Hindlimb muscle (tissue), 1 donor: ENCODE results near the gene OR2C1. TPM values are rescaled to one million over a fixed set of nuclear protein-coding genes. Genes with fewer than 3 reads are reported as not detected.

Experiments
- DNase-seq: peaks from one replicate; pipeline ENCODE4 v3.0.0-alpha.2; 2013
- polyA plus RNA-seq: library from polyadenylated mRNA; unstranded; fragments of 120-200 nt; gene quantifications from one replicate; pipeline ENCODE4 v1.2.1, GENCODE V29; 2013; ENCODE audit not compliant: insufficient read length

Gene OR2C1
- polyA plus RNA-seq, 1 donor = not detected

DNA sequence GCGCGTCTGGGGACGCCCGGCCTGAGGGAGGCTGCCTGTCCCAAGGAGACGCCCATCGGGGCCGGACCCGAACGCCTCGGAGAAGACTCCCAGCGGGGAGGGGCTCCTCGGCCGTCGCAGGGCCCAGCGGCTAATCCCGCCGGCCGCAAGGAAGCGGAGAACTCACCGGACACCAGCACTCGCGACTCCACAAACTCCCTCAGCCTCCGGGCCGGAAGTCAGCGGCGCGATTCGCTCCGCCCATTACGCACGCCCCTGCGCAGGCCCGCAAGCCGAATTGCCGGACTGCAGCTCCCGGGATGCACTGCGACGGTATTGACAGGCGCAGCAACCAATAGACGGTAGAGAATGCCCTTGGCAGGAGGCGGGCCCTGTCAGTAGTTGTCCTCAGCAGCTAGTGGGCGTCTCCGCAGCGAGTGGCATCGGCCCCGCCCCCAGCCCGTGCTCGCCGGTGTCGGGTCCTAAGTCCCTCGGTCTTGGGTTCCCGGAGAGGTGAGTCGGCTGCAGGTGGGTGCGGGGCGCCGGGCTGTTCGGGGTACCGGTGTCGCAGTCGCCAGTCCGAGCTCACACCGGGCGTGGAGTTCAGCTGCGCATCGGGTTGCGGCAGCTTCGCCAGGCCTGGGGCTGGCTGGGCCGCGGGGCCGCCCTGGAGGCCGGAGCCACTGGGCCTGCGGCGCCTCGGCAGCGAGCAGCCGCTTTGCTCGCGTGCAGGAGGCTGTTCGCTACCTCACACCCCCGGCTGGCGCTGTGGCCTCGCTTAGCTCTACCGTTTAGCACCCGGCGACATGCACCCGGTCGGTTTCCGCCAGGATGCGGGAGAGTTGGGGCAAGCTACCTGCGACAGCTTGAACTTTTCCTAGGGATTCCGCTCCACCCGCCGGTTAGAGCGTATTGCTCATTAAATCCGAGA, 45.3 kb downstream of the OR2C1 start, which contains the start of the genes ZNF174 and ZSCAN32:
ZNF174 (plus strand) TSS at position 437 of the 910 bp plus-strand sequence. CDS start 790 bp downstream, outside the sequence.
ZSCAN32 (minus strand) TSS at position 226 of the 910 bp plus-strand sequence. CDS start 3,447 bp downstream, outside the sequence.
- DNase-seq = peak; percentile 99

DNA sequence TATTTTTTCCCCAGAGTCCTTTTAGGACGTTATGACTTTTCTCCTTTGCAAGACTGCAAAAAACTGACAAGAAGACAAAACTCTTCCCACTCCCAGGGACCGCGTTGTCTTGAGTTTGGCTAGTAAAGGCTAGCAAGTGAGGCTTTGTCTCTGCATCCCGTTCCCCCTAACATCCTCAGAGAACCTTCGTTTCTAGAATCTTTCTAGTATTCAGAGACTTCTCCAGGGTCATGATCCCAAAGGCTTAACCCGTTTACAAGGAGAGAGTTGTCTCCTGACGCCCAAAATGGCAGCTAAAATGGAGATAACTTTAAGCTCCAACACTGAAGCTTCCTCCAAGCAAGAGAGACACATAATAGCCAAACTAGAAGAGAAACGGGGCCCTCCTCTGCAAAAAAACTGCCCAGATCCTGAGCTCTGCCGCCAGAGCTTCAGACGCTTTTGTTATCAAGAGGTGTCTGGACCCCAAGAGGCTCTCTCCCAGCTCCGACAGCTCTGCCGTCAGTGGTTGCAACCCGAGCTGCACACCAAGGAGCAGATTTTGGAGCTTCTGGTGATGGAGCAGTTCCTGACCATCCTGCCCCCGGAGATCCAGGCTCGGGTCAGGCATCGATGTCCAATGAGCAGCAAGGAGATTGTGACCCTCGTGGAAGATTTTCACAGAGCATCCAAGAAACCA, 46.2 kb downstream of the OR2C1 start:
- DNase-seq = no peak

Other genes with a start within 250 kb of the OR2C1 start
- 15.1 TPM for gene ZNF205, start 243.3 kb upstream of the OR2C1 start, polyA plus RNA-seq
- 15.5 TPM for gene ZNF213, start 220.9 kb upstream of the OR2C1 start, polyA plus RNA-seq
- not detected for gene OR1F1, start 167.7 kb upstream of the OR2C1 start, polyA plus RNA-seq
- 5.9 TPM for gene ZNF200, start 120.7 kb upstream of the OR2C1 start, polyA plus RNA-seq
- gene MEFV, start 99.3 kb upstream of the OR2C1 start, polyA plus RNA-seq = 0.40 TPM
- 28.4 TPM for gene ZNF263, start 72.4 kb upstream of the OR2C1 start, polyA plus RNA-seq
- gene TIGD7, start 50.5 kb upstream of the OR2C1 start, polyA plus RNA-seq = 7.7 TPM
- gene ZNF75A, start 50.4 kb upstream of the OR2C1 start, polyA plus RNA-seq = 30.2 TPM
- 9.6 TPM for gene ZSCAN32, start 45.1 kb downstream of the OR2C1 start, polyA plus RNA-seq
- 7.8 TPM for gene ZNF174, start 45.3 kb downstream of the OR2C1 start, polyA plus RNA-seq
- 1.8 TPM for gene ZNF597, start 87.6 kb downstream of the OR2C1 start, polyA plus RNA-seq
- gene NAA60, start 87.8 kb downstream of the OR2C1 start, polyA plus RNA-seq = 33.2 TPM
- gene C16orf90, start 139.6 kb downstream of the OR2C1 start, polyA plus RNA-seq = not detected
- gene CLUAP1, start 145.1 kb downstream of the OR2C1 start, polyA plus RNA-seq = 17.5 TPM
- gene NLRC3, start 221.5 kb downstream of the OR2C1 start, polyA plus RNA-seq = 0.86 TPM